DMS114 treated with DMSO at 0.1 percent for 48 hours (cell line): ENCODE measurements around the gene CARD8.

Experiments
- DNase-seq: peaks from one replicate; lab custom pipeline; 2025; ENCODE audit not compliant: unreplicated experiment; lab: John Stamatoyannopoulos, UW

CARD8 gene

GRCh38 chr19:48216933-48217332 is 38.8 kb downstream of the CARD8 start:
- no peak for DNase-seq

DNA sequence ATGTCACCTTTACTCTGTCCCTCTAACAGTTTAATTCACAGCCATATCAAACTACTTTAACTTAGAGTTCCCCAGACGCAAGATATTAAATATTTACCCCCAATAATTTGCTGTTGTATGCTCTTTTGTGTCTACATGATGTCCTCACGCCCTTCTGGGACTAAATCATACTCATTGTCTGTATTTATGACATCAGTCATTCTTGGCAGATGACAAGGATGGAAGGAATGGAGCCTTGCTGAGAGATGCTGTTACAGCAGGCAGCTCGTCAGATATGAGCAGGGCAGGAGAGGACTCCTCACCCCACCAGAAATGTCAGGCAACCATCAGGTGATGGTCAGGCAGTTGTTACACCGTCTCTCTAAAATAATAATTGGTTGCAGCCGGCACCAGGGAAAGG is 41.8 kb downstream of the CARD8 start:
- no peak for DNase-seq

DNA sequence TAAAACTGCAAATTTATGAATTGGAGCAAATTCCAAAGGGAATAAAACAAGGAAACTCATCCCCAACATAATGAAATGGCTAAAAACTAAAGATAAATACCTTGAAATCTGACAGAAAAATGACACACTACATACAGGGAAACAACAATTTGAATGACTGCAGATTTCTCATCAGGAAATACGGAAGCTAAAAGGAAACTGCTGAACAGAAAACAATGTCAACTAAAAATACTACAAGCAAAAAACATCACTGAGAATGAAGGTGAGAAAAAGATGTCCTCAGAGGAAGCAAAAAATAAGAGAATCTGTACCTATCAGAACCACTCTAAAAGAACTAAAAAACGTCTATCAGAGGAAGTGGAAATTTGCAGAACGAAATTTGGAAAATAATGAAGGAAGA is 45.7 kb downstream of the CARD8 start:
- DNase-seq = no peak

DNA sequence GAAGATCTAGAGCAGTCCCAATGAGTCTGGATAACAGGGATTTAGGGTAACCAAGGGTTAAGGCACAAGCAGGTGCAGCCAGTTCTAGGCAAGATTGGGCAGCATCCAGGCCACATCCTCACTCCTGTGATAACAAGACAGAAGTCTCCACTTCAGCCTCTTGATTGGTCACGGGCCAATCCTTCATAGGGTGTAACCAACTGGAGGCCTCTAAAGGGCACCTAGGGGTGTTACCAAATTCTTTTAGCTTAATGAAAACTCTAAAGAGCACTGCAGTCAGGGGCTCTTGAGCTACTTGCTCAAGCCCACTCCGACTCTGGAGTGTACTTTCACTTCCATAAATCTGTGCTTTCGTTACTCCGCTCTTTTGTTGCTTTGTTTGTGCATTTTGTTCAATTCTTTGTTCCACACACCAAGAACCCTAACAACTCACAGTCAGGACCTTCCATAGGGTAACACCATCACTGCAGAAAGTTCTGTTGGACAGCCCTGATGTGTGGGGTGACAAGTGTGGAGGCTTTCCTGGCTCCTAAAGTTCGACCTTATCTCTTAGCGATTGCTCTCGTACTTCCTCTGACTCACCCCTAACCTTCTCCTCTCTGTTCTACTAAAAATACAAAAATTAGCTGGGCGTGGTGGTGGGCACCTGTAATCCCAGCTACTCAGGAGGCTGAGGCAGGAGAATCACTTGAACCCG is 49.2 kb downstream of the CARD8 start:
- no peak for DNase-seq

- peak; percentile 86 for DNase-seq
These were observed 51.7 kb downstream of the CARD8 start for GRCh38 chr19:48203794-48204628.

DNA sequence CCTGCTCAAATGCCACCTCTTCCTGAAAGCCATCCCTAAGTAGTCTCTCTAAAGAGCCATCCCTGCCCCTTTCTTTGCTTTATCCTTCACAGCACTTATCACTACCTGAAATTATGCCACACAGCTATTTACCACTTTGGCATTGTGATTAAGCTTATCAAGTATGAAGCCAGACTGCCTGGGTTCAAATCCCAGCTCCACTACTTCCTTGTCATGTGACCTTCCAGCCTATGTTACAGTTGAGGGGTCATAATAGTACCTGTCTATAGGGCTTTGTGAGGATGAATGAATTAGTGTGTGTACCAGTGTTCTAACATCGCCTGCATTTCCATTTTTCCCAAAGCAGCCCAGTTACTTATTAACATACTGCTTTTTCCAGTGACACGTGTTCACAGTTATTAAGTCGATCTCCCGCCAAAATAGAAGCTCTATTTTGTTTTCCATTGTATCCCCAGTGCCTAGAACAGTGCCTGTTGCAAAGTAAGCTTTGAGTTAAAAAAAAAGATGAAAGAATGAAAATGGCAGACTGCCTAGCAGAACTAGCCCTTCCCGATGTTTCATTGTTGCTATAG is 52.4 kb downstream of the CARD8 start:
- no peak for DNase-seq

DNA sequence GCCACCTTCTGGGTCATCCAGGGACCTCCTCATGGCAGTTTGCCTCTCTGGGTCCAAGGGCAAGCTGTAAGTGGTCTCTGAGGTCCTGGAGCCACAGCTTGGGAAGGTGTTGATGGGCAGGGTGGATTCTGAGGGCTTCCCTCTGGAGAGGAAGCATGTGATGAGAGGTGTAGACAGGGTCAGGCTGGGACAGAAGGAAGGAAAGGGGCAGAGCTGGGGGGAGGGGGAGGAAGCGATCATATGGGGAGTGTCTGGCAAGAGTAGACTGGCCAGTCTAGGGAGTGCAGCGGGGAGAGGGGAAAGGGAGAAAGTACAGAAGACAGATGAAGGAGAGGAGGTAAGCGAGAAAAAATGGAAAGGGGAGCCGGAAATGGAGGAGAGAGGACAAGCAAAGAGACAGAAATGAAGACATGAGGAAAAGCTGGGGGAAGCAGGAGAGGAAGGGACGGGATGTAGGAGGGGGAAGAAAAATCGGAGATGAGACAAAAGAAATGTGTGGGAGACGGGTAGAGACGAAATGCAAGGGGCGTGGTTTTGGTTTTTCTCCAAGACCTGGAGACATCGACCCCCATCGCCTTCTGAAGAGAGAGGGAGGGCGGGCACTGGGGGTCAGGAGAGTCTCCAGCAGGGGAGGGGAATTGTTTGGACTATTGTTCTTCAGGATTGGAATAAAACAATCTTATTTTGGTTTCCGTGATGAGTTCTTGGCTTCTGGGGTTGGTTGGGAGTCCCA is 58.6 kb downstream of the CARD8 start:
- DNase-seq = no peak

- no peak for DNase-seq
These were observed 59.4 kb downstream of the CARD8 start for GRCh38 chr19:48196321-48196763.

DNA sequence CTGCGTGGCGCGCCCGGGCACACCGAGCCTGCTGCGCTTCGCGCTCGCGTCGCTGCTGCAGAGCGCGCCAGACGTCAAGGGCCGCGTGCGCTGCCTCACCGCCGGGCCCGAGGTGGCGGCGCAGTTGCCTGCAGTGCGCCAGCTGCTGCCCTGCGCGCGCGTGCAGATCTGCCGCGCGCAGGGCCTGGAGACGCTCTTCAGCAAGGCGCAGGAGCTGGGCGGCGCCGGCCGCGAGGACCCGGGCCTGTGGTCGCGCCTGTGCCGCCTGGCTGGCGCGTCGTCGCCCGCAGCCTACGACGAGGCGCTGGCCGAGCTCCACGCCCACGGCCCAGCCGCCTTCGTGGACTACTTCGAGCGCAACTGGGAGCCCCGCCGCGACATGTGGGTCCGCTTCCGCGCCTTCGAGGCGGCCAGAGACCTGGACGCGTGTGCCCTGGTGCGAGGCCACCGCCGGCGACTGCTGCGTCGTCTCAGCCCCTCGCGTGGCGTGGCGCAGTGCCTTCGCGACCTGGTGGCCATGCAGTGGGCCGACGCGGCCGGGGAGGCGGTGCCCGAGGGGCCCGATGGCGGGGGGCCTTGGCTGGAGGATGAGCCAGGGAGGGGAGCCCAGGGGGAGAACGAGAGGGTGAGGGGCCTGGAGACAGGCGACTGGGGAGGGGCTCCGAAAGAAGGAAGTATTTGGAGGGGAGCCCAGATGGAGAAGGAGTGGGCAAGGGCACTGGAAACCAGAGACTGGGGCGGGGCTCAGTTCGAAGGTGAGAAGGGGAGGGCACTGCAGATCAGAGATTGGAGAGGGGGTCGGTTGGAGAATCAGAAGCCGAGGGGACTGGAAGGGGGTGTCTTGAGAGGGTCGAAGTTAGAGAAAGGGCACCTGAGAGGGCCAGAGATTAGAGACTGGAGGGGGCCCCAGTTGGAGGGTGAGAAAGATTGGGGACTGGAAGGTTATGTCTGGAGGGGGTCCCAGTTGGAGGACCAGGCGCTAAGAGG is 60.6 kb downstream of the CARD8 start:
- no peak for DNase-seq

- no peak for DNase-seq
These were observed 61.5 kb downstream of the CARD8 start for GRCh38 chr19:48194041-48194843.

DNA sequence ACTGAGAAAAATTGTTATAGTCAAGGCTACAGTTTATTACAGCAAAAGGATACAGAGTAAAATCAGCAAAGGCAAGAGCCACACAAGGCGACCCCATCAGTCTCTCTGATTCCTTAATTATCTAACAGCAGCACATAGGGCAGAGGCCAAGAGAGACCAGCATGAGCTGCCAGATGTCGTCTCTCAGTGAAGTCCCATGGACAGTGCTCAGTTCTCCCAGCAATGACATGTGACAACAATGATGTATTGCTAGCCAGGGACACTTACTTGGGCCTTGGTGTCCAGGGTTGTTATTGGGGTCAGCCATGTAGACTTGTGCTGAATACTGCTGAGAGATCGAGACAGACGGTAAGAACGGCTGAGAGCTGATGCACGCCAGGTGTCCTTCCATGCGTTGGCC is 63.0 kb downstream of the CARD8 start:
- no peak for DNase-seq

DNA sequence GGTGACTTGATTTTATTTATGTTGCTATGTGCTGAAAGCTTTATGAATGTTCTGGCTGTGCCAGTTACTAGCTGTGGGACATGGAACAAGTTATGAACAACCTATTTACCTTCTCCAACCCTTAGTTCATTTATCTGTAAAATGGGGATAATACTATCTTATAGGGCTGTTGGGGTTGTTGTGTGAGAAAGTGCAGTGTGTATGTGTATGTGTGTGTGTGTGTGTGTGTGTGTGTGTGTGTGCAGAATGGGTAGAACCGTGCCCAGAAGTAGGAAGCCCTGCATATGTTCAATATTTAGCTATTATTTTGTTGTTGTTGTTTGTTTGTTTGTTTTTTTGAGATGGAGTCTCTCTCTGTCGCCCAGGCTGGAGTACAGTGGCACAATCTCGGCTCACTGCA is 64.8 kb downstream of the CARD8 start:
- no peak for DNase-seq

- DNase-seq = no peak
These were observed 65.3 kb downstream of the CARD8 start for GRCh38 chr19:48190288-48190884.

DNA sequence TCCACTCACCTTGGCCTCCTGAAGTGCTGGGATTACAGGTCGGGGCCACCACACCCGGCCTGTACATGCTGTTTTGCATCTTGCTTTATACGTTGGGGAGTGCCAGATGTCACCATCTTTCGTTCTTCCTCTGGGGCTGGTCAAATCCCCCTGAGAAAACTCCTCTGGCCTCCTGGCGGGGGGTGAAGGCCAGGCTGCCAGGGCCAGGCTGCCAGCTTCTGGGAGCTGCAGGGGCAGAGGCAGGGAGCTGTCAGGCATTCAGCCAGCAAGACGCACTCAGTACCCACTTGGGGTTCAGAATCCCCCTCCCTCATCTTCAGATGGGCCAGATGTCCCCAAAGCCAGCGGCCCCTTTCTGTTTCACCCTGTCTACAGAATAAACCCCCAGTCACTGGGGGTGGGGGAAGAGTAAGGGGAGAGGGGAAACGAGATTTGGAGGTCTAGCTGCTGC is 69.1 kb downstream of the CARD8 start:
- no peak for DNase-seq

DNA sequence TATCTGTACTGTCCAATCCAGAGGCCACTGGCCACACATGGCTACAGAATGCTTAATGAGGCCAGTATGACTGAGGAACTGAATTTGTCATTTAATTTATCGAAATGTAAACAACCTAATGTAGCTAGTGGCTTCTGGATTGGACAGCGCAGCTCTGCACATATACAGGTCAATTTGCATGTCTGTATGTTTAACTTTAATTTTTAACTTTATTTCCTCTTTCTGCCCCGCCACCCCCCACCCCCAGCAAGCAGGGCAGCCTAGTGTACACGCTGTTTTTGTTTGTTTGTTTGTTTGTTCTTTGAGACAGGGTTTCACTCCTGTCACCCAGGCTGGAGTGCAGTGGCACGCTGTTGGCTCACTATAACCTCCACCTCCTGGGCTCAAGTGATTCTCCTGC is 69.7 kb downstream of the CARD8 start:
- no peak for DNase-seq

GRCh38 chr19:48183356-48183755 is 72.4 kb downstream of the CARD8 start:
- no peak for DNase-seq

GRCh38 chr19:48182434-48182833 is 73.3 kb downstream of the CARD8 start:
- DNase-seq = no peak

DNA sequence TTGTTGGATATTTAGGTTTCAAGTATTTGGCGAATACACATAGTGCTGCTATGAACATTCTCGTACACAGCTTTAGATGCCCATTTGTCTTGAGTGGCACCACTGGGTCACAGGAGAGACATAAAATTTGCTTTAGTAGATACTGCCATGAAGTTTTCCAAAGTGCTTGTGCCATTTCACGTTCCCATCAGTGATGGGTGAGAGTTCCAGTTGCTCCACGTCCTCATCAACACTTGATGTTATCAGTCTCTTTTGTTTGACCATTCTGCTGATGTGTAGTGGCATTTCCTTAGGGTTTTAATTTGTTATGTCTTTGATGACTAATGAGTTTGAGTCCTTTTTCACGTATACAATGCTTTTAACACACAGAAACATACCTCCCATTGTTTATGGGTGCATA is 74.2 kb downstream of the CARD8 start:
- DNase-seq = no peak

DNA sequence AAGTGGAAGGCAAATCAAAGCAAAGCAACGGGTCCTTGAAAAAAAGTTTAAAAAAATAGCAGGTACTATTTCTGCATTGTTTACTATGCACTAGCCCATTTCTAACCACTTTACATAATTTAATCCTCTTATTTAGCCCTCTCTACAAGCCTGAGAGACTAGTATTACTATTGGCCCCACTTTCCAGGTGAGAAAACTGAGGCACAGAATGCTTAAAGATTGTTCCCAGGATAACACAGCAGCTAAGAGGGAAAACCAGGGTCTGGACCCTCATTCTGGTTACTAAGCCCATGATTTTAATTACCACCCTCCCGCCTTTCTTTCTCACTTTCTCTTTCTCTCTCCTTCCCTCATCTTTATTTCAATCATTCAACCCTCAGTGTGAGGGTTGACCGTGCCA is 79.5 kb downstream of the CARD8 start:
- no peak for DNase-seq
